H1 (cell line): Measurements from ENCODE around the gene ZNF155. TPM values are rescaled to one million over a fixed set of nuclear protein-coding genes. Genes with fewer than 3 reads are reported as not detected.

Experiments
- CTCF ChIA-PET: fragments of 300-600 bp; sonication (Branson Sonifier 250); formaldehyde crosslinking; loops from one replicate; lab custom pipeline; 2021; ENCODE audit not compliant: partially characterized antibody; lab: Charles Lee
- POLR2A ChIA-PET: fragments of 300-600 bp; sonication (Branson Sonifier 250); formaldehyde crosslinking; loops from one replicate; lab custom pipeline; 2021; ENCODE audit warnings: inconsistent platforms; ENCODE audit not compliant: partially characterized antibody; lab: Charles Lee
- DNase-seq, 2 experiments: peaks; one replicate each; pipeline versions ENCODE4 v3.0.0 to v3.0.0-alpha.2; 2010 to 2022; ENCODE audit warnings: low spot score in 2 of 2, low read depth in 1 of 2, mixed read lengths in 1 of 2
- FAIRE-seq: peaks from 2 replicates; lab custom pipeline; 2011; peaks lifted over from hg19 to GRCh38; lab: Jason Lieb, UNC
- H2AFZ ChIP-seq: 2 replicates; pipeline ENCODE4 v1.8.1; 2012; ENCODE audit warnings: low read length, inconsistent platforms
- H2AK5ac ChIP-seq: 2 replicates; pipeline ENCODE4 v1.6.1; 2013; ENCODE audit warnings: low read depth, low read length
- H2BK120ac ChIP-seq: replicated peaks from 2 replicates; pipeline ENCODE3; 2013; ENCODE audit warnings: low read depth, low read length, inconsistent platforms
- H2BK12ac ChIP-seq: 2 replicates; pipeline ENCODE4 v1.6.1; 2013; ENCODE audit warnings: low read depth, low read length
- H2BK15ac ChIP-seq: 2 replicates; pipeline ENCODE4 v1.6.1; 2013; ENCODE audit warnings: low read length
- H2BK20ac ChIP-seq: 2 replicates; pipeline ENCODE4 v1.6.1; 2013; ENCODE audit warnings: low read length
- H2BK5ac ChIP-seq: 2 replicates; pipeline ENCODE4 v1.6.1; 2013; ENCODE audit warnings: low read depth, low read length
- H3K14ac ChIP-seq: 2 replicates; pipeline ENCODE4 v1.6.1; 2013; ENCODE audit warnings: inconsistent platforms; ENCODE audit not compliant: insufficient read length
- H3K18ac ChIP-seq: 2 replicates; pipeline ENCODE4 v1.6.1; 2013; ENCODE audit warnings: low read length; ENCODE audit errors: extremely low read depth
- H3K23ac ChIP-seq: 2 replicates; pipeline ENCODE4 v1.6.1; 2013; ENCODE audit warnings: inconsistent platforms; ENCODE audit not compliant: insufficient read length
- H3K23me2 ChIP-seq: 2 replicates; pipeline ENCODE4 v1.6.1; 2013; ENCODE audit warnings: low read depth, low read length
- H3K27ac ChIP-seq: 2 replicates; pipeline ENCODE4 v1.6.1; 2011; ENCODE audit warnings: low read depth, low read length, inconsistent platforms
- H3K27me3 ChIP-seq, 4 experiments: replicated peaks in 1 of 4; 1 replicate in 1 of 4; 2 replicates in 3 of 4; pipeline versions ENCODE4 v1.6.1 to v1.8.1; 2011 to 2013; ENCODE audit warnings: low read length in 3 of 4, mild to moderate bottlenecking in 3 of 4, inconsistent platforms in 2 of 4, mixed read lengths in 2 of 4, moderate library complexity in 1 of 4; ENCODE audit not compliant: control insufficient read depth in 3 of 4, insufficient read depth in 3 of 4; ENCODE audit errors: extremely low read depth in 1 of 4
- H3K36me3 ChIP-seq, 4 experiments: 2 replicates each; pipeline versions ENCODE4 v1.6.1 to v1.8.1; 2011 to 2013; ENCODE audit warnings: mild to moderate bottlenecking in 4 of 4, low read length in 3 of 4, moderate library complexity in 2 of 4, control low read depth in 1 of 4, inconsistent platforms in 1 of 4; ENCODE audit not compliant: insufficient read depth in 4 of 4, control insufficient read depth in 2 of 4
- H3K4ac ChIP-seq: replicated peaks from 2 replicates; pipeline ENCODE3; 2013; ENCODE audit warnings: low read length, low read depth, mixed read lengths, inconsistent platforms; ENCODE audit not compliant: insufficient read length
- H3K4me1 ChIP-seq, 4 experiments: replicated peaks in 1 of 4; 1 replicate in 1 of 4; 2 replicates in 3 of 4; pipeline versions ENCODE4 v1.6.1 to v1.8.1; 2011 to 2013; ENCODE audit warnings: low read length in 3 of 4, inconsistent platforms in 2 of 4, mixed read lengths in 1 of 4; ENCODE audit not compliant: insufficient read depth in 4 of 4, control insufficient read depth in 3 of 4
- H3K4me2 ChIP-seq, 2 experiments: 2 replicates each; pipeline versions ENCODE4 v1.6.1 to v1.8.1; 2011 to 2013; ENCODE audit warnings: low read depth in 2 of 2, low read length in 2 of 2, control low read depth in 1 of 2, inconsistent platforms in 1 of 2, mild to moderate bottlenecking in 1 of 2; ENCODE audit not compliant: insufficient read depth in 1 of 2
- H3K4me3 ChIP-seq, 4 experiments: fragments of 200-600, 300-600 bp in 1 of 4; sonication (generic), shearing (Covaris generic), sonication (Bioruptor Twin) in 1 of 4; 2 replicates each; pipeline versions ENCODE4 v1.5.1 to v1.8.1; 2011 to 2016; ENCODE audit warnings: low read length in 4 of 4, low read depth in 3 of 4, control low read depth in 2 of 4, inconsistent platforms in 2 of 4, mild to moderate bottlenecking in 2 of 4, mixed read lengths in 1 of 4, moderate library complexity in 1 of 4; ENCODE audit not compliant: insufficient read depth in 2 of 4; ENCODE audit errors: extremely low read depth in 1 of 4
- H3K56ac ChIP-seq: replicated peaks from 2 replicates; pipeline ENCODE3; 2013; ENCODE audit warnings: low read depth, mild to moderate bottlenecking, mixed read lengths, low read length, inconsistent platforms; ENCODE audit not compliant: insufficient read length
- H3K79me1 ChIP-seq: 2 replicates; pipeline ENCODE4 v1.6.1; 2013; ENCODE audit warnings: low read depth, low read length, control low read depth
- H3K79me2 ChIP-seq, 2 experiments: 2 replicates each; pipeline versions ENCODE4 v1.6.1 to v1.8.1; 2012 to 2013; ENCODE audit warnings: low read length in 2 of 2, mild to moderate bottlenecking in 2 of 2, inconsistent platforms in 1 of 2; ENCODE audit not compliant: insufficient read depth in 2 of 2, control insufficient read depth in 1 of 2
- H3K9ac ChIP-seq, 4 experiments: replicated peaks in 1 of 4; 1 replicate in 1 of 4; 2 replicates in 3 of 4; pipeline versions ENCODE4 v1.6.1 to v1.8.1; 2011 to 2013; ENCODE audit warnings: low read depth in 3 of 4, low read length in 3 of 4, control low read depth in 2 of 4, mild to moderate bottlenecking in 2 of 4, moderate library complexity in 2 of 4, inconsistent platforms in 1 of 4; ENCODE audit errors: extremely low read depth in 1 of 4
- H3K9me3 ChIP-seq, 2 experiments: 2 replicates each; pipeline versions ENCODE4 v1.6.1 to v1.8.1; 2012 to 2013; ENCODE audit warnings: mild to moderate bottlenecking in 2 of 2, moderate library complexity in 2 of 2, control low read depth in 1 of 2, inconsistent platforms in 1 of 2, low read depth in 1 of 2, low read length in 1 of 2, mixed read lengths in 1 of 2; ENCODE audit not compliant: insufficient read depth in 2 of 2
- H4K20me1 ChIP-seq, 2 experiments: replicated peaks in 1 of 2; 2 replicates each; pipeline versions ENCODE3 to v1.8.1; 2011 to 2013; ENCODE audit warnings: inconsistent platforms in 2 of 2, low read length in 2 of 2, mild to moderate bottlenecking in 1 of 2; ENCODE audit not compliant: insufficient read depth in 2 of 2, control insufficient read depth in 1 of 2
- H4K5ac ChIP-seq: 2 replicates; pipeline ENCODE4 v1.6.1; 2013; ENCODE audit warnings: low read length, low read depth, mixed read lengths, inconsistent platforms; ENCODE audit not compliant: insufficient read length
- H4K8ac ChIP-seq: 2 replicates; pipeline ENCODE4 v1.8.0; 2013; ENCODE audit warnings: mild to moderate bottlenecking, moderate library complexity, low read length, inconsistent platforms; ENCODE audit not compliant: insufficient read depth; ENCODE audit errors: extremely low read depth
- H4K91ac ChIP-seq: replicated peaks from 2 replicates; pipeline ENCODE3; 2013; ENCODE audit warnings: low read length, mixed read lengths, inconsistent platforms; ENCODE audit not compliant: insufficient read length
- BCL11A ChIP-seq, 2 experiments: IDR thresholded peaks; one replicate each; pipeline ENCODE4 v1.6.1; 2011; ENCODE audit warnings: low read depth in 2 of 2, low read length in 2 of 2, mild to moderate bottlenecking in 2 of 2
- CREB1 ChIP-seq: IDR thresholded peaks from 2 replicates; pipeline ENCODE4 v1.6.1; 2012; ENCODE audit warnings: inconsistent platforms
- EZH2 ChIP-seq: fragments of 200-600 bp; sonication (generic); IDR thresholded peaks from 2 replicates; pipeline ENCODE4 v1.7.1; 2012; ENCODE audit warnings: low read depth, mild to moderate bottlenecking, moderate library complexity, low read length, inconsistent platforms; ENCODE audit not compliant: severe bottlenecking
- SAP30 ChIP-seq: fragments of 300-600 bp; sonication (generic); IDR thresholded peaks from 2 replicates; pipeline ENCODE4 v1.7.1; 2012; ENCODE audit warnings: low read length, moderate library complexity, mild to moderate bottlenecking, inconsistent platforms; ENCODE audit not compliant: insufficient read depth, insufficient replicate concordance
- SIX5 ChIP-seq: IDR thresholded peaks from 2 replicates; pipeline ENCODE4 v1.6.1; 2011; ENCODE audit warnings: mild to moderate bottlenecking, low read depth, low read length
- WGBS, 2 experiments: shearing (Covaris generic) in 1 of 2; methylation state at CpG; one replicate each; pipeline versions ENCODE4 v1.1.6 to v1.1.7; 2013 to 2015; ENCODE audit warnings: low lambda C conversion rate in 2 of 2, mixed read lengths in 2 of 2, inconsistent platforms in 1 of 2, low coverage in 1 of 2, missing lambda C conversion rate in 1 of 2; ENCODE audit not compliant: insufficient replicate concordance in 2 of 2, insufficient coverage in 1 of 2, insufficient read length in 1 of 2; ENCODE audit errors: extremely low coverage in 1 of 2, missing lambda C conversion rate in 1 of 2; 5-methylcytosine and 5-hydroxymethylcytosine counted together
- polyA plus RNA-seq, 7 experiments: library from polyadenylated mRNA; depleted of rRNA in 3 of 7; stranded (reverse) in 5 of 7; unstranded in 2 of 7; fragments of >200 nt in 5 of 7; fragments of 200-250 nt in 2 of 7; gene quantifications; 1 replicate in 5 of 7; 2 replicates in 1 of 7; 4 replicates in 1 of 7; pipeline versions ENCODE4 v1.2.1 to v1.2.3, GENCODE V29; 2011 to 2013; ENCODE audit warnings: missing spikeins in 2 of 7, mixed read lengths in 2 of 7
- total RNA-seq: library from RNA; stranded (reverse); fragmentation: NEBNext Ultra II Directional; extraction: Animal tissue kit (Norgen Biotek cat#: 25700); gene quantifications from 2 replicates; pipeline ENCODE4 v1.2.1, GENCODE V29; 2021

The ZNF155 gene
- total and polyA plus RNA-seq, 2 of the 8 experiments (the other 6 are each of a cell fraction or from before 2014, with no cell fraction given): 3.1 to 9.0 TPM

- H2AFZ ChIP-seq: no peak overlapping the region
- FAIRE-seq (no peak), DNase-seq (no peak)
- CTCF ChIA-PET: no interaction called here
- no peaks in the 10 kb centered on the region for H4K20me1 ChIP-seq
- H3K4ac ChIP-seq: no peak overlapping the region
- no peak overlapping the region for H3K9ac ChIP-seq
- no peak overlapping the region for H4K8ac ChIP-seq
- no peak overlapping the region for H3K4me3 ChIP-seq
- H2BK12ac ChIP-seq: no peak overlapping the region
- H4K91ac ChIP-seq: no peak overlapping the region
- no peaks in the 10 kb centered on the region for H3K27me3 ChIP-seq
- H3K23me2 ChIP-seq: peaks cover 9% of the 10 kb centered on the region
- no peak overlapping the region for H2BK120ac ChIP-seq
- no peak overlapping the region for H4K5ac ChIP-seq
- H3K79me2 ChIP-seq: no peaks in the 10 kb centered on the region
- peaks cover 0 to 3% (median 0%) of the 10 kb centered on the region in 4 experiments; a peak in 2 of 7 replicates for H3K4me1 ChIP-seq
- no peak overlapping the region for H3K14ac ChIP-seq
- H3K27ac ChIP-seq: no peak overlapping the region
- no peak overlapping the region for H3K23ac ChIP-seq
- H3K18ac ChIP-seq: no peak overlapping the region
- H2BK20ac ChIP-seq: no peak overlapping the region
- no peaks in the 10 kb centered on the region for H3K79me1 ChIP-seq
- no peak overlapping the region for H2BK15ac ChIP-seq
- H3K36me3 ChIP-seq: peaks cover 2 to 32% (median 22%) of the 10 kb centered on the region in 4 experiments; a peak in 6 of 8 replicates
- TF ChIP-seq CREB1: no peak
- TF ChIP-seq BCL11A (IDR thresholded peaks at IDR 0.05; ENCODE audit: low read depth in 2 of 2, low read length in 2 of 2): no peak
- TF ChIP-seq SAP30: no peak
- TF ChIP-seq EZH2: no peak
- TF ChIP-seq SIX5: no peak
- TF ChIP-seq, all 59 proteins: peak for 0
- no peak overlapping the region for H3K56ac ChIP-seq
- WGBS, 2 experiments: 85% methylated on average over 1 of the region's 1 CpG; no CpG with 5 or more reads in 1 of the 2 experiments
- H3K4me2 ChIP-seq: no peak overlapping the region
- peaks cover 22 to 26% of the 10 kb centered on the region in 2 experiments for H3K9me3 ChIP-seq
- POLR2A ChIA-PET: no interaction called here
- H2BK5ac ChIP-seq: no peak overlapping the region
- H2AK5ac ChIP-seq: no peak overlapping the region
These were observed 22.0 kb downstream of the ZNF155 start for GRCh38 chr19:44005973-44006372.
